Measurements from ENCODE around the gene WNT6.

WNT6 gene

GRCh38 chr2:218828477-218828778 lies 31.2 kb upstream of the WNT6 start:
- TF ChIP-seq CTCF (IDR thresholded peaks at IDR 0.05; ENCODE audit: extremely low read depth, insufficient read depth, missing control alignments), result no peak
- in situ Hi-C loops (cut with MboI; ENCODE audit: low pct_unique_long_range_greater_than_20kb, low sequenced_read_pairs, unreplicated experiment), result loop anchor here (25.0 kb wide), 1 partner anchor 416 kb away; the partner anchor contains the start of gene VIL1
- no peak for DNase-seq (ENCODE audit: low spot score)

GRCh38 chr2:218829868-218830451 lies 29.6 kb upstream of the WNT6 start:
- no peak for TF ChIP-seq CTCF (IDR thresholded peaks at IDR 0.05; ENCODE audit: extremely low read depth, insufficient read depth, missing control alignments)
- in situ Hi-C loops (cut with MboI; ENCODE audit: low pct_unique_long_range_greater_than_20kb, low sequenced_read_pairs, unreplicated experiment), result loop anchor here (25.0 kb wide), 1 partner anchor 418 kb away; the partner anchor contains the start of gene VIL1

GRCh38 chr2:218830526-218831306 lies 28.9 kb upstream of the WNT6 start:
- in situ Hi-C loops (cut with MboI; ENCODE audit: low pct_unique_long_range_greater_than_20kb, low sequenced_read_pairs, unreplicated experiment), result loop anchor here (25.0 kb wide), 1 partner anchor 418 kb away; the partner anchor contains the start of gene VIL1

More at GRCh38 chr2:218829868-218830451, 29.6 kb upstream of the WNT6 start:
- DNase-seq (ENCODE audit: low spot score), result no peak

GRCh38 chr2:218831378-218831990 lies 28.1 kb upstream of the WNT6 start, which contains the start of gene PRKAG3:
Gene PRKAG3 (minus strand): TSS chr2:218831803.
- no peak for TF ChIP-seq CTCF (IDR thresholded peaks at IDR 0.05; ENCODE audit: extremely low read depth, insufficient read depth, missing control alignments)
- in situ Hi-C loops (cut with MboI; ENCODE audit: low pct_unique_long_range_greater_than_20kb, low sequenced_read_pairs, unreplicated experiment), result loop anchor here (25.0 kb wide), 1 partner anchor 419 kb away; the partner anchor contains the start of gene VIL1
- DNase-seq (ENCODE audit: low spot score), result no peak

More at GRCh38 chr2:218830526-218831306, 28.9 kb upstream of the WNT6 start:
- no peak for TF ChIP-seq CTCF (IDR thresholded peaks at IDR 0.05; ENCODE audit: extremely low read depth, insufficient read depth, missing control alignments)
- no peak for DNase-seq (ENCODE audit: low spot score)

GRCh38 chr2:218832081-218832480 lies 27.5 kb upstream of the WNT6 start:
- in situ Hi-C loops (cut with MboI; ENCODE audit: low pct_unique_long_range_greater_than_20kb, low sequenced_read_pairs, unreplicated experiment), result loop anchor here (25.0 kb wide), 1 partner anchor 420 kb away; the partner anchor contains the start of gene VIL1

More at GRCh38 chr2:218832081-218832480, 27.5 kb upstream of the WNT6 start:
- TF ChIP-seq CTCF (IDR thresholded peaks at IDR 0.05; ENCODE audit: extremely low read depth, insufficient read depth, missing control alignments), result no peak
- DNase-seq (ENCODE audit: low spot score), result no peak

All from GM13977 (cell line).